Neural crest cell (in vitro differentiated cells): ENCODE data around the gene SPTBN5. TPM values are rescaled to one million over a fixed set of nuclear protein-coding genes. Genes with fewer than 3 reads are reported as not detected.

Experiments used
- DNase-seq: peaks from one replicate; pipeline ENCODE4 v3.0.0; 2021; ENCODE audit warnings: low read depth, mixed read lengths, low spot score
- H3K27ac Mint-ChIP-seq: one replicate; pipeline ENCODE4 v1.8.0; 2021; ENCODE audit warnings: mild to moderate bottlenecking, mixed read lengths; ENCODE audit not compliant: unreplicated experiment
- H3K27me3 Mint-ChIP-seq: 2 replicates; pipeline ENCODE4 v1.8.0; 2021; ENCODE audit warnings: low read depth, mild to moderate bottlenecking, mixed read lengths
- H3K36me3 Mint-ChIP-seq: 2 replicates; pipeline ENCODE4 v1.8.0; 2021; ENCODE audit warnings: low read depth, mild to moderate bottlenecking, mixed read lengths
- H3K4me1 Mint-ChIP-seq: 2 replicates; pipeline ENCODE4 v1.8.0; 2021; ENCODE audit warnings: mixed read lengths
- H3K4me3 Mint-ChIP-seq: one replicate; pipeline ENCODE4 v1.8.0; 2021; ENCODE audit warnings: mild to moderate bottlenecking, mixed read lengths
- H3K9me3 Mint-ChIP-seq: 2 replicates; pipeline ENCODE4 v1.8.0; 2021; ENCODE audit warnings: mixed read lengths
- microRNA-seq: library from miRNA; unstranded; fragments of <30 nt; microRNA quantifications from one replicate; pipeline ENCODE4, GENCODE V29; 2020
- total RNA-seq: library from RNA; stranded (reverse); gene quantifications from 2 replicates; pipeline ENCODE4 v1.2.1, GENCODE V29; 2021
- TF ChIP-seq, protein P1 (sequence below): fragments of 200-600 bp; sonication (generic); conservative IDR thresholded peaks from 2 replicates; pipeline ENCODE4 v1.5.0; 2021; ENCODE audit warnings: antibody characterized with exemption, mild to moderate bottlenecking

SPTBN5 gene
- total RNA-seq, 1 donor from 2014 or later = 0.77 TPM

DNA sequence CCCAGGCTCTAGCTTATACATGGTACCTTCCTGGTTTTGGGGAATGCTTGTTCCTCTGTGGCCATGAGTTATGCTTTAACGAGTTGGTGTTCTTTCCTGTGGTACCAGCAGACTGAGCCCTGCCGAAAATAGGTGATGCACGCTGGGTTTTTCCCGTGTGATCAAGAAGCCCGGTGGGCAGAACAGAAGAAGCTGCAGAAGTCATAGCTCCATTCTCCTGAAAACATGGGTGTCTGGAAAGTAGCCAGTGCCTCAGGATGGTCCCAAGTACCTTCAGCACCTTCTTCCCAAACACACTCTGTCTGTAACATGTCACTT lies 94.4 kb downstream of the SPTBN5 start:
- TF ChIP-seq, protein P1, sequence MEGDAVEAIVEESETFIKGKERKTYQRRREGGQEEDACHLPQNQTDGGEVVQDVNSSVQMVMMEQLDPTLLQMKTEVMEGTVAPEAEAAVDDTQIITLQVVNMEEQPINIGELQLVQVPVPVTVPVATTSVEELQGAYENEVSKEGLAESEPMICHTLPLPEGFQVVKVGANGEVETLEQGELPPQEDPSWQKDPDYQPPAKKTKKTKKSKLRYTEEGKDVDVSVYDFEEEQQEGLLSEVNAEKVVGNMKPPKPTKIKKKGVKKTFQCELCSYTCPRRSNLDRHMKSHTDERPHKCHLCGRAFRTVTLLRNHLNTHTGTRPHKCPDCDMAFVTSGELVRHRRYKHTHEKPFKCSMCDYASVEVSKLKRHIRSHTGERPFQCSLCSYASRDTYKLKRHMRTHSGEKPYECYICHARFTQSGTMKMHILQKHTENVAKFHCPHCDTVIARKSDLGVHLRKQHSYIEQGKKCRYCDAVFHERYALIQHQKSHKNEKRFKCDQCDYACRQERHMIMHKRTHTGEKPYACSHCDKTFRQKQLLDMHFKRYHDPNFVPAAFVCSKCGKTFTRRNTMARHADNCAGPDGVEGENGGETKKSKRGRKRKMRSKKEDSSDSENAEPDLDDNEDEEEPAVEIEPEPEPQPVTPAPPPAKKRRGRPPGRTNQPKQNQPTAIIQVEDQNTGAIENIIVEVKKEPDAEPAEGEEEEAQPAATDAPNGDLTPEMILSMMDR = no peak

DNA sequence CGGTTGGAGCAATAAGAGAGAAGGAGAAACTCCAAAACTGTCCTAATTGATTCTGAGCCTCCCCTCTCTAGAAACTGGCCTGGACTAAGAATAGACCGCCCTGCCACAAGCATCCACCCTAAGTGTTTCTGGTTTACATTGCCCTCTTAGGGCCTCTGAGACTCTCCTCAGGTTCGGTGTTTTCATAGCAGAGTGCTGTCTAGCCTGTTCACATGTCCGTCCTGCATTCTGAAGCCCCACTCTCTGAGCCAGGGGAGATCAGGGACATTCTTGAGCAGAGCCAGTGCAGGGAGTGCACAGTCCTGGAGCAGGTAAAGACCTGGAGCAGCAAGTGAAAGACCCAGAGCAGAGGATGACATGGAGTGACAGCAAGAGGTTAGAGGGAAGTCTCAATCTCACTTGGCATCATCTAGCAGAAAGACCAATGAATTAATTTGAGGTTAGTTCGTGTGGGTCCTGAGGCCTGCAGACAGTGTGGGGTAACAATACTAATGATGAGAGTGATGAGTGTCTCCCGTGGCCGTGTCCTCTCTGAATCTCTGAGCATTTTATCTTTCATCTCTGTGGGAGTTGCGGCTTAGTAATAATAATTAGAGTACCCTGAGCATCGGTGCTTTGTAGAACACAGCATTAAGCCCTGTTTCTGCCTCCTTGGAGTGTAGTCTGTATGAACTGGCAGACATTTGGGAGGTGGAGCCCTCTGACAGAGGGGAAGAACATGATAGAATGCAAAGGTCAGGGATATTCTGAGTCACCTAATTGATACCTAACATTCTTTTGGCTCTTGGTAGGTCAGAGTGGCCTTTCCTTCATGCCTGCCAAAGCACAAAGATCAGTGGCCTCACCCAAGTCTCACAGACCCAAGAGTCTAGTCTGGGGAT lies 95.0 kb downstream of the SPTBN5 start:
- no peak overlapping the region for H3K4me3 Mint-ChIP-seq
- H3K27ac Mint-ChIP-seq = no peak overlapping the region

More for the DNA sequence above, 94.4 kb downstream of the SPTBN5 start:
- no peaks in the 10 kb centered on the region for H3K9me3 Mint-ChIP-seq
- DNase-seq = no peak
- peak overlapping the region; percentile 3 for H3K27ac Mint-ChIP-seq
- no peaks in the 10 kb centered on the region for H3K27me3 Mint-ChIP-seq
- H3K4me3 Mint-ChIP-seq = no peak overlapping the region
- peaks cover 6% of the 10 kb centered on the region for H3K36me3 Mint-ChIP-seq
- H3K4me1 Mint-ChIP-seq = peaks cover 14% of the 10 kb centered on the region

More for the DNA sequence above, 95.0 kb downstream of the SPTBN5 start:
- no peaks in the 10 kb centered on the region for H3K9me3 Mint-ChIP-seq
- peaks cover 16% of the 10 kb centered on the region for H3K4me1 Mint-ChIP-seq
- TF ChIP-seq, protein P1 = no peak
- no peaks in the 10 kb centered on the region for H3K27me3 Mint-ChIP-seq
- DNase-seq = no peak
- H3K36me3 Mint-ChIP-seq = peaks cover 6% of the 10 kb centered on the region

Small RNA genes within 50 kb of the gene (microRNA-seq; reads per million reads assigned to microRNA genes)
- not detected for gene MIR4310

Other genes starting within 250 kb of the SPTBN5 start
- 50.5 and 52.3 TPM in 2 replicates for gene MGA, start 233.6 kb downstream of the SPTBN5 start, total RNA-seq
- gene MAPKBP1, start 119.6 kb downstream of the SPTBN5 start, total RNA-seq = 31.9 and 36.6 TPM in 2 replicates
- gene JMJD7, start 66.0 kb downstream of the SPTBN5 start, total RNA-seq = 14.8 and 16.6 TPM in 2 replicates
- gene PLA2G4B, start 55.2 kb downstream of the SPTBN5 start, total RNA-seq = 5.7 and 8.5 TPM in 2 replicates
- 8.3 and 9.3 TPM in 2 replicates for gene EHD4, start 78.5 kb upstream of the SPTBN5 start, total RNA-seq
- not detected in 2 replicates for gene PLA2G4E, start 127.0 kb upstream of the SPTBN5 start, total RNA-seq
- not detected in 2 replicates for gene PLA2G4D, start 200.5 kb upstream of the SPTBN5 start, total RNA-seq